GM21526 (cell line): ENCODE measurements around the gene CRTC2.
A peak's percentile ranks its signal among the peaks of the same experiment; 100 is the strongest.

Source experiments
- ATAC-seq: cut with Tn5 transposase; IDR thresholded peaks from one replicate; pipeline ENCODE4 v1.9.1; 2021; ENCODE audit warnings: moderate library complexity; ENCODE audit not compliant: unreplicated experiment, low FRiP score

The CRTC2 gene

GRCh38 chr1:153977250-153978240 lies 19.1 kb upstream of the CRTC2 start, which contains the start of gene JTB:
TSS of gene JTB (minus strand) at chr1:153977674. CDS start at chr1:153977252, 422 bp downstream.
- ATAC-seq, result peak; percentile 66

- no peak for ATAC-seq
Measured at GRCh38 chr1:153976819-153977249, 18.4 kb upstream of the CRTC2 start.

GRCh38 chr1:153973525-153973924 lies 15.1 kb upstream of the CRTC2 start:
- ATAC-seq, result no peak

- ATAC-seq, result no peak
Measured at GRCh38 chr1:153973071-153973470, 14.7 kb upstream of the CRTC2 start.

- no peak for ATAC-seq
Measured at GRCh38 chr1:153970346-153970745, 11.9 kb upstream of the CRTC2 start.

- ATAC-seq, result no peak
Measured at GRCh38 chr1:153968972-153969371, 10.6 kb upstream of the CRTC2 start.

- ATAC-seq, result no peak
Measured at GRCh38 chr1:153968408-153968807, 10.0 kb upstream of the CRTC2 start.

GRCh38 chr1:153968000-153968363 lies 9.6 kb upstream of the CRTC2 start:
- no peak for ATAC-seq

- ATAC-seq, result peak; percentile 53
Measured at GRCh38 chr1:153967107-153967999, 8.9 kb upstream of the CRTC2 start, which contains the start of gene CREB3L4. TSS of gene CREB3L4 (plus strand) at chr1:153967902. CDS start at chr1:153968526, 624 bp downstream.

- ATAC-seq, result peak; percentile 3
Measured at GRCh38 chr1:153963850-153964331, 5.5 kb upstream of the CRTC2 start.

- peak; percentile 41 for ATAC-seq
Measured at GRCh38 chr1:153963030-153963849, 4.8 kb upstream of the CRTC2 start, which contains the start of gene SLC39A1. TSS of gene SLC39A1 (minus strand) at chr1:153963537. CDS start at chr1:153962715, 822 bp downstream.

GRCh38 chr1:153962088-153963029 lies 3.9 kb upstream of the CRTC2 start:
- no peak for ATAC-seq

GRCh38 chr1:153961421-153961820 lies 3.0 kb upstream of the CRTC2 start:
- ATAC-seq, result no peak

- no peak for ATAC-seq
Measured at GRCh38 chr1:153960206-153960605, 1.8 kb upstream of the CRTC2 start.

- ATAC-seq, result no peak
Measured at GRCh38 chr1:153959454-153959853, 1.0 kb upstream of the CRTC2 start.

- no peak for ATAC-seq
Measured at GRCh38 chr1:153958961-153959260, 499 bp upstream of the CRTC2 start.

- peak; percentile 10 for ATAC-seq
Measured at GRCh38 chr1:153957744-153958110, 685 bp downstream of the CRTC2 start.

- no peak for ATAC-seq
Measured at GRCh38 chr1:153956997-153957715, 1.3 kb downstream of the CRTC2 start.
